Suprapubic skin (tissue), 4 donors: Measurements from ENCODE around the gene FCGBP.

Source experiments
- CTCF ChIP-seq, 2 donors: fragments of 200-600 bp in 1 of 2; fragments of 450-650 bp in 1 of 2; sonication (generic) in 1 of 2; IDR thresholded peaks; one replicate each; pipeline ENCODE4 v1.5.1; 2016 to 2019; ENCODE audit warnings: antibody characterized with exemption in 2 of 2, mild to moderate bottlenecking in 1 of 2, moderate library complexity in 1 of 2
- POLR2A ChIP-seq, 2 donors: fragments of 450-650 bp; IDR thresholded peaks; one replicate each; pipeline ENCODE4 v1.6.1; 2017; ENCODE audit warnings: antibody characterized with exemption in 2 of 2, mild to moderate bottlenecking in 2 of 2, moderate library complexity in 2 of 2
- POLR2AphosphoS5 ChIP-seq, 3 donors: sonication (generic); formaldehyde crosslinking; IDR thresholded peaks; one replicate each; pipeline ENCODE4 v1.6.1; 2017; ENCODE audit warnings: antibody characterized with exemption in 3 of 3

DNA sequence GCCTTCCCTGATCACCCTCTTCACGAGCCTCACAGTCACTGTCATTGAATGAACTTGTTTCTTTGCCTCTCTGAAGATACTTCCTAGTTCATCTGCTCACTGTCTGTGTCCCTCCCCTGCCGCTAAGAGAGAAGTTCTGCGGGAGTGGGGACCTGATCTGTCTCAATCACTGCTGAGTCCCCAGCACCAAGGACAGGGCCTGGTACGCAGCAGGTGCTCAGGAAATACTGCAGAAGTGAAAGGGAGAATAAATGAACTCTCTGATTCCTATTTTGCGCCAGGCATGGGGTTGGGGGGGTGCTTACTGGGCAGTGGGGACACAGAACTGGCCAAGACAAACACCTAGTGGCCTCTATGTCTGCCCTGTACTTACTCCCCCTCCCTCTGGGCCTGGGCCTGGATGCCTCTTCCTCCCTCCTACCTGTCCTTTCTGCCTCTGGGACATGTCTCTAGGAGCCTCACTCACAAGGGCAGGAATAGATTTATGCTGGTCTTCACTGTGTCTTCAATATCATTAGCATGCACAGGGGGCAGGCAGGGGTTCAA lies 17.5 kb downstream of the FCGBP start:
- TF ChIP-seq CTCF (IDR thresholded peaks at IDR 0.05) = no peak
- TF ChIP-seq POLR2A (IDR thresholded peaks at IDR 0.05) = no peak
- no peak for TF ChIP-seq POLR2AphosphoS5 (IDR thresholded peaks at IDR 0.05)
